GM23338 (cell line): Measurements from ENCODE around the gene PLEKHG2. TPM values are rescaled to one million over a fixed set of nuclear protein-coding genes. Genes with fewer than 3 reads are reported as not detected.

ENCODE experiments used
- EZH2phosphoT487 ChIP-seq: fragments of 200-600 bp; sonication (generic); IDR thresholded peaks from one replicate; pipeline ENCODE4 v1.8.1; 2018; ENCODE audit warnings: antibody characterized with exemption; ENCODE audit not compliant: unreplicated experiment
- JUNB ChIP-seq: IDR thresholded peaks from one replicate; pipeline ENCODE4 v1.6.1; 2016; ENCODE audit warnings: antibody characterized with exemption; ENCODE audit not compliant: unreplicated experiment
- NANOG ChIP-seq: IDR thresholded peaks from 2 replicates; pipeline ENCODE4 v1.6.1; 2016; ENCODE audit warnings: antibody characterized with exemption, borderline replicate concordance
- STAT1 ChIP-seq: IDR thresholded peaks from one replicate; pipeline ENCODE4 v1.6.1; 2016; ENCODE audit warnings: antibody characterized with exemption; ENCODE audit not compliant: unreplicated experiment
- polyA plus RNA-seq: library from polyadenylated mRNA; unstranded; fragments of >200 nt; fragmentation: Nextera tagmentation; extraction: Ambion mirVana; gene quantifications from 2 replicates; pipeline ENCODE4 v1.2.1, GENCODE V29; 2016
- total RNA-seq: library from RNA; depleted of rRNA; stranded (reverse); fragments of >200 nt; shearing (Covaris generic); gene quantifications from 2 replicates; pipeline ENCODE4 v1.2.3, GENCODE V29; 2014
- TF ChIP-seq, protein P1 (sequence below): fragments of 250-450 bp; sonication (Bioruptor Pico); IDR thresholded peaks from 2 replicates; pipeline ENCODE4 v1.5.0; 2020; ENCODE audit warnings: mild to moderate bottlenecking, moderate library complexity
- TF ChIP-seq, protein P2 (sequence below): IDR thresholded peaks from one replicate; pipeline ENCODE4 v1.6.1; 2018; ENCODE audit warnings: antibody characterized with exemption; ENCODE audit not compliant: unreplicated experiment

The PLEKHG2 gene
- total and polyA plus RNA-seq, 2 experiments from 2014 or later, result 15.5 to 41.3 TPM

GRCh38 chr19:39409208-39410016, 3.1 kb upstream of the PLEKHG2 start (continued):
- TF ChIP-seq, protein P1, sequence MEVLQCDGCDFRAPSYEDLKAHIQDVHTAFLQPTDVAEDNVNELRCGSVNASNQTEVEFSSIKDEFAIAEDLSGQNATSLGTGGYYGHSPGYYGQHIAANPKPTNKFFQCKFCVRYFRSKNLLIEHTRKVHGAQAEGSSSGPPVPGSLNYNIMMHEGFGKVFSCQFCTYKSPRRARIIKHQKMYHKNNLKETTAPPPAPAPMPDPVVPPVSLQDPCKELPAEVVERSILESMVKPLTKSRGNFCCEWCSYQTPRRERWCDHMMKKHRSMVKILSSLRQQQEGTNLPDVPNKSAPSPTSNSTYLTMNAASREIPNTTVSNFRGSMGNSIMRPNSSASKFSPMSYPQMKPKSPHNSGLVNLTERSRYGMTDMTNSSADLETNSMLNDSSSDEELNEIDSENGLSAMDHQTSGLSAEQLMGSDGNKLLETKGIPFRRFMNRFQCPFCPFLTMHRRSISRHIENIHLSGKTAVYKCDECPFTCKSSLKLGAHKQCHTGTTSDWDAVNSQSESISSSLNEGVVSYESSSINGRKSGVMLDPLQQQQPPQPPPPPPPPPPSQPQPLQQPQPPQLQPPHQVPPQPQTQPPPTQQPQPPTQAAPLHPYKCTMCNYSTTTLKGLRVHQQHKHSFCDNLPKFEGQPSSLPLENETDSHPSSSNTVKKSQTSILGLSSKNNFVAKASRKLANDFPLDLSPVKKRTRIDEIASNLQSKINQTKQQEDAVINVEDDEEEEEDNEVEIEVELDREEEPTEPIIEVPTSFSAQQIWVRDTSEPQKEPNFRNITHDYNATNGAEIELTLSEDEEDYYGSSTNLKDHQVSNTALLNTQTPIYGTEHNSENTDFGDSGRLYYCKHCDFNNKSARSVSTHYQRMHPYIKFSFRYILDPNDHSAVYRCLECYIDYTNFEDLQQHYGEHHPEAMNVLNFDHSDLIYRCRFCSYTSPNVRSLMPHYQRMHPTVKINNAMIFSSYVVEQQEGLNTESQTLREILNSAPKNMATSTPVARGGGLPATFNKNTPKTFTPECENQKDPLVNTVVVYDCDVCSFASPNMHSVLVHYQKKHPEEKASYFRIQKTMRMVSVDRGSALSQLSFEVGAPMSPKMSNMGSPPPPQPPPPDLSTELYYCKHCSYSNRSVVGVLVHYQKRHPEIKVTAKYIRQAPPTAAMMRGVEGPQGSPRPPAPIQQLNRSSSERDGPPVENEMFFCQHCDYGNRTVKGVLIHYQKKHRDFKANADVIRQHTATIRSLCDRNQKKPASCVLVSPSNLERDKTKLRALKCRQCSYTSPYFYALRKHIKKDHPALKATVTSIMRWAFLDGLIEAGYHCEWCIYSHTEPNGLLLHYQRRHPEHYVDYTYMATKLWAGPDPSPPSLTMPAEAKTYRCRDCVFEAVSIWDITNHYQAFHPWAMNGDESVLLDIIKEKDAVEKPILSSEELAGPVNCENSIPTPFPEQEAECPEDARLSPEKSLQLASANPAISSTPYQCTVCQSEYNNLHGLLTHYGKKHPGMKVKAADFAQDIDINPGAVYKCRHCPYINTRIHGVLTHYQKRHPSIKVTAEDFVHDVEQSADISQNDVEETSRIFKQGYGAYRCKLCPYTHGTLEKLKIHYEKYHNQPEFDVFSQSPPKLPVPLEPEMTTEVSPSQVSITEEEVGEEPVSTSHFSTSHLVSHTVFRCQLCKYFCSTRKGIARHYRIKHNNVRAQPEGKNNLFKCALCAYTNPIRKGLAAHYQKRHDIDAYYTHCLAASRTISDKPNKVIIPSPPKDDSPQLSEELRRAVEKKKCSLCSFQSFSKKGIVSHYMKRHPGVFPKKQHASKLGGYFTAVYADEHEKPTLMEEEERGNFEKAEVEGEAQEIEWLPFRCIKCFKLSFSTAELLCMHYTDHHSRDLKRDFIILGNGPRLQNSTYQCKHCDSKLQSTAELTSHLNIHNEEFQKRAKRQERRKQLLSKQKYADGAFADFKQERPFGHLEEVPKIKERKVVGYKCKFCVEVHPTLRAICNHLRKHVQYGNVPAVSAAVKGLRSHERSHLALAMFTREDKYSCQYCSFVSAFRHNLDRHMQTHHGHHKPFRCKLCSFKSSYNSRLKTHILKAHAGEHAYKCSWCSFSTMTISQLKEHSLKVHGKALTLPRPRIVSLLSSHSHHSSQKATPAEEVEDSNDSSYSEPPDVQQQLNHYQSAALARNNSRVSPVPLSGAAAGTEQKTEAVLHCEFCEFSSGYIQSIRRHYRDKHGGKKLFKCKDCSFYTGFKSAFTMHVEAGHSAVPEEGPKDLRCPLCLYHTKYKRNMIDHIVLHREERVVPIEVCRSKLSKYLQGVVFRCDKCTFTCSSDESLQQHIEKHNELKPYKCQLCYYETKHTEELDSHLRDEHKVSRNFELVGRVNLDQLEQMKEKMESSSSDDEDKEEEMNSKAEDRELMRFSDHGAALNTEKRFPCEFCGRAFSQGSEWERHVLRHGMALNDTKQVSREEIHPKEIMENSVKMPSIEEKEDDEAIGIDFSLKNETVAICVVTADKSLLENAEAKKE (CRISPR knock-in tag), result no peak
- no peak for TF ChIP-seq JUNB
- TF ChIP-seq, protein P2, sequence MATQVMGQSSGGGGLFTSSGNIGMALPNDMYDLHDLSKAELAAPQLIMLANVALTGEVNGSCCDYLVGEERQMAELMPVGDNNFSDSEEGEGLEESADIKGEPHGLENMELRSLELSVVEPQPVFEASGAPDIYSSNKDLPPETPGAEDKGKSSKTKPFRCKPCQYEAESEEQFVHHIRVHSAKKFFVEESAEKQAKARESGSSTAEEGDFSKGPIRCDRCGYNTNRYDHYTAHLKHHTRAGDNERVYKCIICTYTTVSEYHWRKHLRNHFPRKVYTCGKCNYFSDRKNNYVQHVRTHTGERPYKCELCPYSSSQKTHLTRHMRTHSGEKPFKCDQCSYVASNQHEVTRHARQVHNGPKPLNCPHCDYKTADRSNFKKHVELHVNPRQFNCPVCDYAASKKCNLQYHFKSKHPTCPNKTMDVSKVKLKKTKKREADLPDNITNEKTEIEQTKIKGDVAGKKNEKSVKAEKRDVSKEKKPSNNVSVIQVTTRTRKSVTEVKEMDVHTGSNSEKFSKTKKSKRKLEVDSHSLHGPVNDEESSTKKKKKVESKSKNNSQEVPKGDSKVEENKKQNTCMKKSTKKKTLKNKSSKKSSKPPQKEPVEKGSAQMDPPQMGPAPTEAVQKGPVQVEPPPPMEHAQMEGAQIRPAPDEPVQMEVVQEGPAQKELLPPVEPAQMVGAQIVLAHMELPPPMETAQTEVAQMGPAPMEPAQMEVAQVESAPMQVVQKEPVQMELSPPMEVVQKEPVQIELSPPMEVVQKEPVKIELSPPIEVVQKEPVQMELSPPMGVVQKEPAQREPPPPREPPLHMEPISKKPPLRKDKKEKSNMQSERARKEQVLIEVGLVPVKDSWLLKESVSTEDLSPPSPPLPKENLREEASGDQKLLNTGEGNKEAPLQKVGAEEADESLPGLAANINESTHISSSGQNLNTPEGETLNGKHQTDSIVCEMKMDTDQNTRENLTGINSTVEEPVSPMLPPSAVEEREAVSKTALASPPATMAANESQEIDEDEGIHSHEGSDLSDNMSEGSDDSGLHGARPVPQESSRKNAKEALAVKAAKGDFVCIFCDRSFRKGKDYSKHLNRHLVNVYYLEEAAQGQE, result no peak
- TF ChIP-seq NANOG, result no peak
- TF ChIP-seq STAT1, result no peak
- no peak for TF ChIP-seq EZH2phosphoT487
